ENCODE results near the gene FZR1. TPM values are rescaled to one million over a fixed set of nuclear protein-coding genes. Genes with fewer than 3 reads are reported as not detected.

The FZR1 gene
- total and polyA plus RNA-seq, 2 of the 13 experiments (the other 11 are each of a cell fraction or from before 2014, with no cell fraction given): 29.0 to 30.8 TPM

DNA sequence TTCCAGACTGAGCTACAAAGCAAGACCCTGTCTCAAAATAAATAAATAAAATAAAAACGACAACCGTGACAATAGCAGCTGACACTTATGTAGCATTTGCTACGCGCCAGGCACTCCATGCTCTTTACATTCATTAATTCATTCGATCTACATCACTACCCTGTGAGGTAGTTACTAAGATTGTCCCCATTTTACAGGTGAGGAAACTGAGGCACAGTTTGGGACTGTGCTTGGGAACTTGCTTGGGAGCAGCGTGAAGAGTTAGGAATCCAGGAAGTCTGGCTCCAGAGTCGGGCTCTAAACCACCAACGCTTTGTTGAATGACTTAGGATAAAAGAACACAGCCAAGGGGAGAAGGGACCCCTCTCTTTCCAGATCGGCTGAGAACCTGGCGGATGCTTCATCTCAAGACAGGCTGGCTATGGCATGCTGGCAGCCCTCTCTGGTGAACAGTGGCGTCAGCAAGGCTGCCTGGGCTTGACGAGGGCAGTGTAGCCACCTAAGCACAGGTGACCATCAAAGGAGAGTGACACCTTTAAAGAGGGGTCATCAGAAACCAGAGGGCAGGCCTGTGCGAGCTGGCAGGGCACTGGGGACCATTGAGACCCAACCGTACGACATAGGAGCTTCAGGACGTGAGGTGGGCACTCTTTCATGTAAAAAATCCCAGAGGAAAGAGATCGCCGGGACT is 6.2 kb upstream of the FZR1 start (continued):
- TF ChIP-seq NCOR1 (IDR thresholded peaks at IDR 0.05; ENCODE audit: borderline replicate concordance, low read length): no peak
- no peak for TF ChIP-seq ZNF580 (CRISPR knock-in tag; IDR thresholded peaks at IDR 0.05; ENCODE audit: borderline replicate concordance, low read depth)
- TF ChIP-seq RNF2 (conservative IDR thresholded peaks at IDR 0.05; ENCODE audit: low read depth): no peak
- TF ChIP-seq ZNF605 (CRISPR knock-in tag; IDR thresholded peaks at IDR 0.05): no peak
- no peak for TF ChIP-seq MAFK (conservative IDR thresholded peaks at IDR 0.05 in 1 of 2, IDR thresholded peaks at IDR 0.05 in 1 of 2; ENCODE audit: low read length in 2 of 2)
- no peak for TF ChIP-seq SUZ12 (IDR thresholded peaks at IDR 0.05; ENCODE audit: low read depth, low read length)
- TF ChIP-seq, protein P1, sequence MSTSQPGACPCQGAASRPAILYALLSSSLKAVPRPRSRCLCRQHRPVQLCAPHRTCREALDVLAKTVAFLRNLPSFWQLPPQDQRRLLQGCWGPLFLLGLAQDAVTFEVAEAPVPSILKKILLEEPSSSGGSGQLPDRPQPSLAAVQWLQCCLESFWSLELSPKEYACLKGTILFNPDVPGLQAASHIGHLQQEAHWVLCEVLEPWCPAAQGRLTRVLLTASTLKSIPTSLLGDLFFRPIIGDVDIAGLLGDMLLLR (CRISPR knock-in tag; IDR thresholded peaks at IDR 0.05): no peak
- TF ChIP-seq, protein P2, sequence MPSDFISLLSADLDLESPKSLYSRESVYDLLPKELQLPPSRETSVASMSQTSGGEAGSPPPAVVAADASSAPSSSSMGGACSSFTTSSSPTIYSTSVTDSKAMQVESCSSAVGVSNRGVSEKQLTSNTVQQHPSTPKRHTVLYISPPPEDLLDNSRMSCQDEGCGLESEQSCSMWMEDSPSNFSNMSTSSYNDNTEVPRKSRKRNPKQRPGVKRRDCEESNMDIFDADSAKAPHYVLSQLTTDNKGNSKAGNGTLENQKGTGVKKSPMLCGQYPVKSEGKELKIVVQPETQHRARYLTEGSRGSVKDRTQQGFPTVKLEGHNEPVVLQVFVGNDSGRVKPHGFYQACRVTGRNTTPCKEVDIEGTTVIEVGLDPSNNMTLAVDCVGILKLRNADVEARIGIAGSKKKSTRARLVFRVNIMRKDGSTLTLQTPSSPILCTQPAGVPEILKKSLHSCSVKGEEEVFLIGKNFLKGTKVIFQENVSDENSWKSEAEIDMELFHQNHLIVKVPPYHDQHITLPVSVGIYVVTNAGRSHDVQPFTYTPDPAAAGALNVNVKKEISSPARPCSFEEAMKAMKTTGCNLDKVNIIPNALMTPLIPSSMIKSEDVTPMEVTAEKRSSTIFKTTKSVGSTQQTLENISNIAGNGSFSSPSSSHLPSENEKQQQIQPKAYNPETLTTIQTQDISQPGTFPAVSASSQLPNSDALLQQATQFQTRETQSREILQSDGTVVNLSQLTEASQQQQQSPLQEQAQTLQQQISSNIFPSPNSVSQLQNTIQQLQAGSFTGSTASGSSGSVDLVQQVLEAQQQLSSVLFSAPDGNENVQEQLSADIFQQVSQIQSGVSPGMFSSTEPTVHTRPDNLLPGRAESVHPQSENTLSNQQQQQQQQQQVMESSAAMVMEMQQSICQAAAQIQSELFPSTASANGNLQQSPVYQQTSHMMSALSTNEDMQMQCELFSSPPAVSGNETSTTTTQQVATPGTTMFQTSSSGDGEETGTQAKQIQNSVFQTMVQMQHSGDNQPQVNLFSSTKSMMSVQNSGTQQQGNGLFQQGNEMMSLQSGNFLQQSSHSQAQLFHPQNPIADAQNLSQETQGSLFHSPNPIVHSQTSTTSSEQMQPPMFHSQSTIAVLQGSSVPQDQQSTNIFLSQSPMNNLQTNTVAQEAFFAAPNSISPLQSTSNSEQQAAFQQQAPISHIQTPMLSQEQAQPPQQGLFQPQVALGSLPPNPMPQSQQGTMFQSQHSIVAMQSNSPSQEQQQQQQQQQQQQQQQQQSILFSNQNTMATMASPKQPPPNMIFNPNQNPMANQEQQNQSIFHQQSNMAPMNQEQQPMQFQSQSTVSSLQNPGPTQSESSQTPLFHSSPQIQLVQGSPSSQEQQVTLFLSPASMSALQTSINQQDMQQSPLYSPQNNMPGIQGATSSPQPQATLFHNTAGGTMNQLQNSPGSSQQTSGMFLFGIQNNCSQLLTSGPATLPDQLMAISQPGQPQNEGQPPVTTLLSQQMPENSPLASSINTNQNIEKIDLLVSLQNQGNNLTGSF (CRISPR knock-in tag; IDR thresholded peaks at IDR 0.05): 0 out of 2 replicates have a peak, but pooled peaks have one; percentile 29
- TF ChIP-seq ZNF557 (CRISPR knock-in tag; IDR thresholded peaks at IDR 0.05): no peak

All from HepG2 (cell line).